Peyer's patch (tissue), 4 donors: ENCODE results near the gene PRKCI.

Experiments used
- POLR2A ChIP-seq, 2 donors: fragments of 450-650 bp; IDR thresholded peaks; one replicate each; pipeline ENCODE4 v1.5.1; 2017; ENCODE audit warnings: antibody characterized with exemption in 2 of 2, mild to moderate bottlenecking in 2 of 2, moderate library complexity in 2 of 2
- TF ChIP-seq, protein P1 (sequence below), 6 experiments: fragments of 450-650 bp in 4 of 6; fragments of 200-600 bp in 2 of 6; sonication (generic) in 1 of 6; IDR thresholded peaks; one replicate each; pipeline ENCODE4 v1.5.1; 2017 to 2019; ENCODE audit warnings: antibody characterized with exemption in 6 of 6, mild to moderate bottlenecking in 3 of 6, moderate library complexity in 1 of 6

DNA sequence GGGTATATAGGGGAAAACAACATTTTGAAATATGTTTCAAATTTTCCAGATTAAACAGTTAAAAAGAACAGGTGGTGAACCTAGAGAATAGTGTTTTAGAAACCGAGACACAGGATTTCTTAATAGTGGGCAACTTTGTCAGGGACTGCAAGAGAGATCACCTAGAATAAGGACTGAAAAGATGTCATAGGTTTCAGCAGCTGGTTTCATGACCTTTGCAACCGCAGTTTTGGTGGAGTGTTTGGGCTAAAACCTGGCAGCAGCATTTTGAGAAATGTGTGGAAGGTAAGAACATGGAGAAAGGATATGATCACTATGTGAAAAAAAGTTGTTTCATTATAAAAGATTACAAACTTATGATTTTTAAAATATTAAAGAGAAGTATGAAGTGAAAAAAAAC is 34.9 kb downstream of the PRKCI start:
- no peak for TF ChIP-seq POLR2A (IDR thresholded peaks at IDR 0.05)
- TF ChIP-seq, protein P1, sequence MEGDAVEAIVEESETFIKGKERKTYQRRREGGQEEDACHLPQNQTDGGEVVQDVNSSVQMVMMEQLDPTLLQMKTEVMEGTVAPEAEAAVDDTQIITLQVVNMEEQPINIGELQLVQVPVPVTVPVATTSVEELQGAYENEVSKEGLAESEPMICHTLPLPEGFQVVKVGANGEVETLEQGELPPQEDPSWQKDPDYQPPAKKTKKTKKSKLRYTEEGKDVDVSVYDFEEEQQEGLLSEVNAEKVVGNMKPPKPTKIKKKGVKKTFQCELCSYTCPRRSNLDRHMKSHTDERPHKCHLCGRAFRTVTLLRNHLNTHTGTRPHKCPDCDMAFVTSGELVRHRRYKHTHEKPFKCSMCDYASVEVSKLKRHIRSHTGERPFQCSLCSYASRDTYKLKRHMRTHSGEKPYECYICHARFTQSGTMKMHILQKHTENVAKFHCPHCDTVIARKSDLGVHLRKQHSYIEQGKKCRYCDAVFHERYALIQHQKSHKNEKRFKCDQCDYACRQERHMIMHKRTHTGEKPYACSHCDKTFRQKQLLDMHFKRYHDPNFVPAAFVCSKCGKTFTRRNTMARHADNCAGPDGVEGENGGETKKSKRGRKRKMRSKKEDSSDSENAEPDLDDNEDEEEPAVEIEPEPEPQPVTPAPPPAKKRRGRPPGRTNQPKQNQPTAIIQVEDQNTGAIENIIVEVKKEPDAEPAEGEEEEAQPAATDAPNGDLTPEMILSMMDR (IDR thresholded peaks at IDR 0.05), result no peak
